NB4 (cell line): ENCODE results near the gene GRIK4.

Source experiments
- MYC ChIP-seq: IDR thresholded peaks from 2 replicates; pipeline ENCODE4 v1.6.1; 2011; ENCODE audit warnings: low read depth, low read length
- POLR2A ChIP-seq: IDR thresholded peaks from 2 replicates; pipeline ENCODE4 v1.6.1; 2011; ENCODE audit warnings: mild to moderate bottlenecking; ENCODE audit not compliant: insufficient read length; ENCODE audit errors: extremely low read depth

GRCh38 chr11:120974466-120974865 is 462.9 kb downstream of the GRIK4 start:
- TF ChIP-seq POLR2A, result no peak
- no peak for TF ChIP-seq MYC
